GM23338 (cell line): ENCODE measurements around the gene NDST3. TPM values are rescaled to one million over a fixed set of nuclear protein-coding genes. Genes with fewer than 3 reads are reported as not detected.

Experiments used
- ATAC-seq: fragments of 200-7000 bp; cut with Tn5 transposase; 3 replicates; pipeline ENCODE4 v1.9.1; 2020
- DNase-seq: peaks from one replicate; pipeline ENCODE4 v3.0.0-alpha.2; 2015; ENCODE audit warnings: low spot score
- H2AFZ ChIP-seq: fragments of 200-600 bp; sonication (generic); 2 replicates; pipeline ENCODE4 v1.8.0; 2016; ENCODE audit warnings: antibody characterized with exemption, mild to moderate bottlenecking, moderate library complexity
- H3F3A ChIP-seq: fragments of 200-600 bp; sonication (generic); replicated peaks from 2 replicates; pipeline ENCODE4 v1.8.0; 2017; ENCODE audit warnings: antibody characterized with exemption, mixed run types, low read depth
- H3K27ac ChIP-seq: fragments of 200-600 bp; sonication (generic); 2 replicates; pipeline ENCODE4 v1.6.1; 2016; ENCODE audit warnings: low read depth
- H3K27me3 ChIP-seq: fragments of 200-600 bp; sonication (generic); 2 replicates; pipeline ENCODE4 v1.8.0; 2016; ENCODE audit warnings: mild to moderate bottlenecking, mixed run types, moderate library complexity; ENCODE audit not compliant: insufficient read depth
- H3K36me3 ChIP-seq: fragments of 200-600 bp; sonication (generic); 2 replicates; pipeline ENCODE4 v1.8.0; 2016; ENCODE audit warnings: mild to moderate bottlenecking; ENCODE audit not compliant: insufficient read depth
- H3K4me1 ChIP-seq: fragments of 200-600 bp; sonication (generic); 2 replicates; pipeline ENCODE4 v1.8.0; 2016; ENCODE audit warnings: mild to moderate bottlenecking, moderate library complexity; ENCODE audit not compliant: insufficient read depth
- H3K4me2 ChIP-seq: fragments of 200-600 bp; sonication (generic); 2 replicates; pipeline ENCODE4 v1.7.1; 2017; ENCODE audit warnings: mixed run types
- H3K4me3 ChIP-seq: fragments of 200-600 bp; sonication (generic); 2 replicates; pipeline ENCODE4 v1.6.1; 2016; ENCODE audit warnings: mixed run types
- H3K79me2 ChIP-seq: fragments of 200-600 bp; sonication (generic); replicated peaks from 2 replicates; pipeline ENCODE4 v1.8.0; 2017; ENCODE audit warnings: mild to moderate bottlenecking; ENCODE audit not compliant: insufficient read depth
- H3K9me2 ChIP-seq: fragments of 200-600 bp; sonication (generic); 2 replicates; pipeline ENCODE4 v1.8.0; 2017; ENCODE audit not compliant: insufficient read depth
- H4K20me1 ChIP-seq: fragments of 200-600 bp; sonication (generic); replicated peaks from 2 replicates; pipeline ENCODE4 v1.8.0; 2017; ENCODE audit warnings: mild to moderate bottlenecking; ENCODE audit not compliant: insufficient read depth
- H3K27ac Mint-ChIP-seq: 2 replicates; pipeline ENCODE4 v1.8.0; 2020; ENCODE audit warnings: inconsistent platforms, mild to moderate bottlenecking, moderate library complexity, mixed read lengths
- H3K27me3 Mint-ChIP-seq: 3 replicates; pipeline ENCODE4 v1.8.0; 2022; ENCODE audit warnings: low read depth, mild to moderate bottlenecking, moderate library complexity, mixed read lengths, inconsistent platforms; ENCODE audit not compliant: insufficient read depth, poor library complexity
- H3K36me3 Mint-ChIP-seq: 3 replicates; pipeline ENCODE4 v1.8.0; 2021; ENCODE audit warnings: low read depth, mild to moderate bottlenecking, inconsistent platforms, moderate library complexity, mixed read lengths
- H3K4me1 Mint-ChIP-seq: 3 replicates; pipeline ENCODE4 v1.8.0; 2020; ENCODE audit warnings: mild to moderate bottlenecking, inconsistent platforms, mixed read lengths
- H3K4me3 Mint-ChIP-seq: 3 replicates; pipeline ENCODE4 v1.8.0; 2021; ENCODE audit warnings: moderate library complexity, mild to moderate bottlenecking, inconsistent platforms, mixed read lengths
- H3K9me3 Mint-ChIP-seq: 3 replicates; pipeline ENCODE4 v1.8.0; 2020; ENCODE audit warnings: moderate library complexity, mild to moderate bottlenecking, inconsistent platforms, mixed read lengths
- CREB1 ChIP-seq: fragments of 250-450 bp; sonication (Bioruptor Pico); IDR thresholded peaks from 2 replicates; pipeline ENCODE4 v1.5.0; 2020; ENCODE audit warnings: low read depth, mild to moderate bottlenecking, moderate library complexity
- EZH2phosphoT487 ChIP-seq: fragments of 200-600 bp; sonication (generic); IDR thresholded peaks from one replicate; pipeline ENCODE4 v1.8.1; 2018; ENCODE audit warnings: antibody characterized with exemption; ENCODE audit not compliant: unreplicated experiment
- NANOG ChIP-seq: IDR thresholded peaks from 2 replicates; pipeline ENCODE4 v1.6.1; 2016; ENCODE audit warnings: antibody characterized with exemption, borderline replicate concordance
- POLR2AphosphoS5 ChIP-seq: IDR thresholded peaks from 2 replicates; pipeline ENCODE4 v1.6.1; 2016; ENCODE audit warnings: antibody characterized with exemption, low read depth
- STAT1 ChIP-seq: IDR thresholded peaks from one replicate; pipeline ENCODE4 v1.6.1; 2016; ENCODE audit warnings: antibody characterized with exemption; ENCODE audit not compliant: unreplicated experiment
- ZNF114 ChIP-seq: fragments of 250-450 bp; sonication (Bioruptor Pico); IDR thresholded peaks from 2 replicates; pipeline ENCODE4 v1.5.0; 2020; ENCODE audit warnings: mild to moderate bottlenecking, moderate library complexity
- polyA plus RNA-seq: library from polyadenylated mRNA; unstranded; fragments of >200 nt; fragmentation: Nextera tagmentation; extraction: Ambion mirVana; gene quantifications from 2 replicates; pipeline ENCODE4 v1.2.1, GENCODE V29; 2016
- total RNA-seq: library from RNA; depleted of rRNA; stranded (reverse); fragments of >200 nt; shearing (Covaris generic); gene quantifications from 2 replicates; pipeline ENCODE4 v1.2.3, GENCODE V29; 2014
- TF ChIP-seq, protein P1 (sequence below): fragments of 250-450 bp; sonication (Bioruptor Pico); IDR thresholded peaks from 2 replicates; pipeline ENCODE4 v1.5.0; 2020; ENCODE audit warnings: mild to moderate bottlenecking, moderate library complexity
- TF ChIP-seq, protein P2 (sequence below), 2 experiments: fragments of 200-600 bp in 1 of 2; sonication (generic) in 1 of 2; conservative IDR thresholded peaks; 2 replicates each; pipeline versions ENCODE4 v1.5.1 to v1.6.1; 2016 to 2017; ENCODE audit warnings: antibody characterized with exemption in 2 of 2, low read depth in 2 of 2, mild to moderate bottlenecking in 2 of 2, moderate library complexity in 1 of 2
- TF ChIP-seq, protein P3 (sequence below): IDR thresholded peaks from 2 replicates; pipeline ENCODE4 v1.6.1; 2016; ENCODE audit warnings: antibody characterized with exemption

The NDST3 gene
- total and polyA plus RNA-seq, 2 experiments from 2014 or later, result 0.19 to 0.56 TPM

DNA sequence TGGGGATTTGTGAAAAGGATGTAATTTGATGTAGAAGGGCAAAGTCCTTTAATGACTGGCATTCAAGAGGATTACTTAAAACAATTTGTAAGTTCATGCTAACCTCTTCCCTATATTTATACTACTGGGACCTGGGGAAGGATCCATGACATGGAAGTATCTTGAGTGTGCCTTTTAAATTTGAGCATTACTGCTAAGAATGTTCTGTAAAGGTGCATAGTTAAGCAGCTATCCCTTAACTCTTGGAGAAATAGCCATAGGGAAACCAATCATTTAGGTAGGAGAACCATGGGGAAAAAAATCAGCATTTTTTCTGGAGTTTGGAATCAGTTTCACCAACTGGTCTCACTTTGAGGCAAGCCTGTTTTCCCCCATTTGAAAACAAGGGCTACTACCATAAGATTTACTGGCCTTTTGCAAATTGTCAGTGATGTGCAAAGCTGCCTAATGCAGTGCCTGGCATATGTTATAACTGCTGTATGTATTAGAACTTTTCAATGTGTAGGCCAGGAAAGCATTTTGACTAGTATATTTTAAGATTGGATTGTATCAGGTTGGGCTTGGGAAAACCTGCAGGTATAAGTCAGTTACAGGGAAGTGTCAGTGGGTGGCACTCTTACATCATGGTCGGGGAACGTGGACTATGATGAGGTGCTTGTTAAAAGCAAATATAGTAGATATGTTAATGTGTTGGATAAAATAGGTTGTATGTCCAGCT lies 246.4 kb downstream of the NDST3 start:
- Histone ChIP-seq H3K4me3 (peak overlapping the region; percentile 95), H3K27ac (peak overlapping the region; percentile 93)
- peaks cover 14% of the 10 kb centered on the region for H3K27me3 Mint-ChIP-seq

More for the DNA sequence above, 246.4 kb downstream of the NDST3 start:
- DNase-seq (peak; percentile 80), ATAC-seq (peak; percentile 28)
- H3K4me1 Mint-ChIP-seq, result peaks cover 18% of the 10 kb centered on the region
- Histone ChIP-seq H4K20me1 (peaks cover 5% of the 10 kb centered on the region; the same call in 1 of the 2 replicates), H2AFZ (no peak overlapping the region), H3K4me1 (peaks cover 23% of the 10 kb centered on the region), H3K79me2 (peaks cover 15% of the 10 kb centered on the region), H3K9me2 (no peaks in the 10 kb centered on the region), H3K27me3 (no peaks in the 10 kb centered on the region), H3K36me3 (peaks cover 15% of the 10 kb centered on the region; the same call in 1 of the 2 replicates), H3K4me2 (peak overlapping the region; percentile 96), H3F3A (peaks cover 23% of the 10 kb centered on the region)
- peak overlapping the region; percentile 91 for H3K4me3 Mint-ChIP-seq
- peaks cover 38% of the 10 kb centered on the region for H3K36me3 Mint-ChIP-seq
- H3K27ac Mint-ChIP-seq, result peak overlapping the region; percentile 89
- TF ChIP-seq CREB1 (CRISPR knock-in tag), result 0 out of 2 replicates have a peak, but pooled peaks have one; percentile 19
- TF ChIP-seq, protein P1, sequence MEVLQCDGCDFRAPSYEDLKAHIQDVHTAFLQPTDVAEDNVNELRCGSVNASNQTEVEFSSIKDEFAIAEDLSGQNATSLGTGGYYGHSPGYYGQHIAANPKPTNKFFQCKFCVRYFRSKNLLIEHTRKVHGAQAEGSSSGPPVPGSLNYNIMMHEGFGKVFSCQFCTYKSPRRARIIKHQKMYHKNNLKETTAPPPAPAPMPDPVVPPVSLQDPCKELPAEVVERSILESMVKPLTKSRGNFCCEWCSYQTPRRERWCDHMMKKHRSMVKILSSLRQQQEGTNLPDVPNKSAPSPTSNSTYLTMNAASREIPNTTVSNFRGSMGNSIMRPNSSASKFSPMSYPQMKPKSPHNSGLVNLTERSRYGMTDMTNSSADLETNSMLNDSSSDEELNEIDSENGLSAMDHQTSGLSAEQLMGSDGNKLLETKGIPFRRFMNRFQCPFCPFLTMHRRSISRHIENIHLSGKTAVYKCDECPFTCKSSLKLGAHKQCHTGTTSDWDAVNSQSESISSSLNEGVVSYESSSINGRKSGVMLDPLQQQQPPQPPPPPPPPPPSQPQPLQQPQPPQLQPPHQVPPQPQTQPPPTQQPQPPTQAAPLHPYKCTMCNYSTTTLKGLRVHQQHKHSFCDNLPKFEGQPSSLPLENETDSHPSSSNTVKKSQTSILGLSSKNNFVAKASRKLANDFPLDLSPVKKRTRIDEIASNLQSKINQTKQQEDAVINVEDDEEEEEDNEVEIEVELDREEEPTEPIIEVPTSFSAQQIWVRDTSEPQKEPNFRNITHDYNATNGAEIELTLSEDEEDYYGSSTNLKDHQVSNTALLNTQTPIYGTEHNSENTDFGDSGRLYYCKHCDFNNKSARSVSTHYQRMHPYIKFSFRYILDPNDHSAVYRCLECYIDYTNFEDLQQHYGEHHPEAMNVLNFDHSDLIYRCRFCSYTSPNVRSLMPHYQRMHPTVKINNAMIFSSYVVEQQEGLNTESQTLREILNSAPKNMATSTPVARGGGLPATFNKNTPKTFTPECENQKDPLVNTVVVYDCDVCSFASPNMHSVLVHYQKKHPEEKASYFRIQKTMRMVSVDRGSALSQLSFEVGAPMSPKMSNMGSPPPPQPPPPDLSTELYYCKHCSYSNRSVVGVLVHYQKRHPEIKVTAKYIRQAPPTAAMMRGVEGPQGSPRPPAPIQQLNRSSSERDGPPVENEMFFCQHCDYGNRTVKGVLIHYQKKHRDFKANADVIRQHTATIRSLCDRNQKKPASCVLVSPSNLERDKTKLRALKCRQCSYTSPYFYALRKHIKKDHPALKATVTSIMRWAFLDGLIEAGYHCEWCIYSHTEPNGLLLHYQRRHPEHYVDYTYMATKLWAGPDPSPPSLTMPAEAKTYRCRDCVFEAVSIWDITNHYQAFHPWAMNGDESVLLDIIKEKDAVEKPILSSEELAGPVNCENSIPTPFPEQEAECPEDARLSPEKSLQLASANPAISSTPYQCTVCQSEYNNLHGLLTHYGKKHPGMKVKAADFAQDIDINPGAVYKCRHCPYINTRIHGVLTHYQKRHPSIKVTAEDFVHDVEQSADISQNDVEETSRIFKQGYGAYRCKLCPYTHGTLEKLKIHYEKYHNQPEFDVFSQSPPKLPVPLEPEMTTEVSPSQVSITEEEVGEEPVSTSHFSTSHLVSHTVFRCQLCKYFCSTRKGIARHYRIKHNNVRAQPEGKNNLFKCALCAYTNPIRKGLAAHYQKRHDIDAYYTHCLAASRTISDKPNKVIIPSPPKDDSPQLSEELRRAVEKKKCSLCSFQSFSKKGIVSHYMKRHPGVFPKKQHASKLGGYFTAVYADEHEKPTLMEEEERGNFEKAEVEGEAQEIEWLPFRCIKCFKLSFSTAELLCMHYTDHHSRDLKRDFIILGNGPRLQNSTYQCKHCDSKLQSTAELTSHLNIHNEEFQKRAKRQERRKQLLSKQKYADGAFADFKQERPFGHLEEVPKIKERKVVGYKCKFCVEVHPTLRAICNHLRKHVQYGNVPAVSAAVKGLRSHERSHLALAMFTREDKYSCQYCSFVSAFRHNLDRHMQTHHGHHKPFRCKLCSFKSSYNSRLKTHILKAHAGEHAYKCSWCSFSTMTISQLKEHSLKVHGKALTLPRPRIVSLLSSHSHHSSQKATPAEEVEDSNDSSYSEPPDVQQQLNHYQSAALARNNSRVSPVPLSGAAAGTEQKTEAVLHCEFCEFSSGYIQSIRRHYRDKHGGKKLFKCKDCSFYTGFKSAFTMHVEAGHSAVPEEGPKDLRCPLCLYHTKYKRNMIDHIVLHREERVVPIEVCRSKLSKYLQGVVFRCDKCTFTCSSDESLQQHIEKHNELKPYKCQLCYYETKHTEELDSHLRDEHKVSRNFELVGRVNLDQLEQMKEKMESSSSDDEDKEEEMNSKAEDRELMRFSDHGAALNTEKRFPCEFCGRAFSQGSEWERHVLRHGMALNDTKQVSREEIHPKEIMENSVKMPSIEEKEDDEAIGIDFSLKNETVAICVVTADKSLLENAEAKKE (CRISPR knock-in tag), result no peak
- TF ChIP-seq POLR2AphosphoS5, result peak; percentile 65
- TF ChIP-seq, protein P2, sequence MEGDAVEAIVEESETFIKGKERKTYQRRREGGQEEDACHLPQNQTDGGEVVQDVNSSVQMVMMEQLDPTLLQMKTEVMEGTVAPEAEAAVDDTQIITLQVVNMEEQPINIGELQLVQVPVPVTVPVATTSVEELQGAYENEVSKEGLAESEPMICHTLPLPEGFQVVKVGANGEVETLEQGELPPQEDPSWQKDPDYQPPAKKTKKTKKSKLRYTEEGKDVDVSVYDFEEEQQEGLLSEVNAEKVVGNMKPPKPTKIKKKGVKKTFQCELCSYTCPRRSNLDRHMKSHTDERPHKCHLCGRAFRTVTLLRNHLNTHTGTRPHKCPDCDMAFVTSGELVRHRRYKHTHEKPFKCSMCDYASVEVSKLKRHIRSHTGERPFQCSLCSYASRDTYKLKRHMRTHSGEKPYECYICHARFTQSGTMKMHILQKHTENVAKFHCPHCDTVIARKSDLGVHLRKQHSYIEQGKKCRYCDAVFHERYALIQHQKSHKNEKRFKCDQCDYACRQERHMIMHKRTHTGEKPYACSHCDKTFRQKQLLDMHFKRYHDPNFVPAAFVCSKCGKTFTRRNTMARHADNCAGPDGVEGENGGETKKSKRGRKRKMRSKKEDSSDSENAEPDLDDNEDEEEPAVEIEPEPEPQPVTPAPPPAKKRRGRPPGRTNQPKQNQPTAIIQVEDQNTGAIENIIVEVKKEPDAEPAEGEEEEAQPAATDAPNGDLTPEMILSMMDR (conservative IDR thresholded peaks at IDR 0.05; ENCODE audit: low read depth in 2 of 2), result peak; percentile 80 to 82
- TF ChIP-seq, protein P3, sequence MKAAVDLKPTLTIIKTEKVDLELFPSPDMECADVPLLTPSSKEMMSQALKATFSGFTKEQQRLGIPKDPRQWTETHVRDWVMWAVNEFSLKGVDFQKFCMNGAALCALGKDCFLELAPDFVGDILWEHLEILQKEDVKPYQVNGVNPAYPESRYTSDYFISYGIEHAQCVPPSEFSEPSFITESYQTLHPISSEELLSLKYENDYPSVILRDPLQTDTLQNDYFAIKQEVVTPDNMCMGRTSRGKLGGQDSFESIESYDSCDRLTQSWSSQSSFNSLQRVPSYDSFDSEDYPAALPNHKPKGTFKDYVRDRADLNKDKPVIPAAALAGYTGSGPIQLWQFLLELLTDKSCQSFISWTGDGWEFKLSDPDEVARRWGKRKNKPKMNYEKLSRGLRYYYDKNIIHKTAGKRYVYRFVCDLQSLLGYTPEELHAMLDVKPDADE, result no peak
- TF ChIP-seq EZH2phosphoT487, result no peak
- no peak for TF ChIP-seq NANOG
- no peak for TF ChIP-seq ZNF114 (CRISPR knock-in tag)
- TF ChIP-seq STAT1, result no peak
- peaks cover 3% of the 10 kb centered on the region; the same call in 2 of the 3 replicates for H3K9me3 Mint-ChIP-seq
